HG03460 (cell line): Measurements from ENCODE around the gene PLA2G3.
"Not testable (repeated sequence)": the region's sequence is repeated elsewhere in the genome, so short reads cannot be mapped to it uniquely, and the experiment has no call there.

Source experiments
- ATAC-seq: cut with Tn5 transposase; IDR thresholded peaks from one replicate; pipeline ENCODE4 v1.9.1; 2021; ENCODE audit not compliant: unreplicated experiment

The PLA2G3 gene

GRCh38 chr22:31124811-31125465 lies 15.4 kb downstream of the PLA2G3 start:
- ATAC-seq = no peak

GRCh38 chr22:31124290-31124689 lies 16.0 kb downstream of the PLA2G3 start:
- no peak for ATAC-seq

GRCh38 chr22:31123292-31123602 lies 17.1 kb downstream of the PLA2G3 start:
- ATAC-seq = no peak

DNA sequence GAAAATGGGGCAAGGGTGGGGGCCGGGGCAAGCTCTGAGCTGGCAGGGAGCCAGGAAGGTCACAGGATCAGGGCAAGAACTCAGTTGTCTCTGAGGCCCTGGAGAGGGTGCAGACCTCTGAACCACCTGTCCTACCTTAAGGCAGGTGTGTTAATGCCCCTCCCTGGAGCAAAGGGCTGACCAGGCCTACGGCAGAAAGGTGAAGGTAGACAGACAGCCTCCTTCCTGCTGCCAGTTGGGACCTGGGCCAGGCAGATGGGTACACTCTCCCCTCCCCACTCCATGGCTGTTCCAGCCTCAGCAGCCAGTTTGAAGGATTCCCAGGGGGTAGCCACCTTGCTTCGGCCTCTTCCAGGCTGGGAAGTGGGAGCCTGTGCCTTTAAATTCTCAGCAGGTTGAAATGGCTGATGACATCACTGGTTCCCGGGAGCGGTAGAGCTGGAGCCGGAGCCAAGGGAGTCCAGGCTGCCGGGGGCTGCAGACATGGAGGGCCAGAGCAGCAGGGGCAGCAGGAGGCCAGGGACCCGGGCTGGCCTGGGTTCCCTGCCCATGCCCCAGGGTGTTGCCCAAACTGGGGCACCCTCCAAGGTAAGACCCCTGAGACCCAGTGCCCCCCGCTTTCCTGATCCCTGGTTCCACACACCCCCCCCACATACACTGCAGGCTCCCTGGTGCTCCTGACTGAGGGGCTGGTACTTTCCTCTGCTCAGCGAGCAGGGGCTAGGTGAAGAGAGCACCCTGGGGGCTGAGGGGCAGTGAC lies 17.6 kb downstream of the PLA2G3 start, which contains the start of gene INPP5J:
Gene INPP5J (plus strand): TSS at position 435 of the 760 bp plus-strand sequence. CDS start 49 bp downstream, at position 484.
- no peak for ATAC-seq

- no peak for ATAC-seq
Observed at GRCh38 chr22:31122196-31122531, 18.1 kb downstream of the PLA2G3 start.

- ATAC-seq = no peak
Observed at GRCh38 chr22:31121403-31121802, 18.9 kb downstream of the PLA2G3 start.

DNA sequence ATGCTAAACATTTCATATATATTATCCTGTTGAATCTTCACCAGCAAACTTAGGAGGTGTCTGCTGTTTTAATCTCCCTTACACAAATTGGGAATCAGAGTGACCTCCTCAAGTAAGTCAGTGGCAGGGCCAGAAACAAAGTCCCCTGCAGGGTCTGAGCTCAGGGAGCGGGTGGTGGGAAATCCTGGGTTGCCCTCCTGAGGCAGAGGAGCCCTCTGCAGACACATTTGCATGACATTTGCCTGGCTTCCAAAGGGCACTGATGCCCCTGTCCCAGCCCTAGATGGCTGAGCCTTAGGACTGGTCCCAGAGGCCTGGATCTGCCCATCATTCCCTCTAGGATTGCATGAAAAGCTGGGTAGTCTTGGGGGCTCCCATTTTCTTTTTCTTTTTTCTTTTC lies 19.7 kb downstream of the PLA2G3 start:
- no peak for ATAC-seq

GRCh38 chr22:31120230-31120629 lies 20.1 kb downstream of the PLA2G3 start:
- ATAC-seq = no peak

DNA sequence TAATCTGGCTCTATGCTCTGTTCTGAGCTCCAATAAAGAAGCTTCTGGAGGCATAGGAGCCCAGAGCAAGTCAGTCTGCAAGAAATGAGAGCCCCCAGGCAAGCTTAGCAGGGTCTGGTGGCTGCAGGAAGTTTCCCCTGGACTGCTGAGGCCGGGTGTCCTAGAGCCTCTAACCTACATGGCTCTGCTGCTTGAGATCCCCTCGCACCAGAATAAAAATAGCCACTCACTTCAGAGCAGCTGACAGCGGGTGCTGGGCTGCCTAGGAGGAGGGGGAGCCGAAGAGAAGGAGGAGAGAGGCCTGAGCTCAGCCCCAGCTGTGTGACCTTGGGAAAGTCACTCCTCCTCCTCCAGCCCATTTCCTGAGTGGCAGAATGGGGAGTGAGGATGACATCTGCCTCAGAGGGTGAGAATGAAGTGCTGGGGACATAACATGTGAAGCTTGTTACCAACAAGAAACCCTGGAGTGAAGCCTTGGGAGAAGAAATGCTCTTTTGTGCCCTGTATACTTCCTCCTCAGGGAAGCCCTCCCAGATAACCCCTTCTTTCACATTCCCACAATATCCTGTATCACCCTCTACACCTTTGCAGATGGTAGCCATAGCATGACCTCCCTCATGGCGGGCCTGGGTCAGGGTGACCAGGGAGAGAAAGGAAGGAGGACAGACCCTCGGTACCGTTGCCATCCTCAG lies 21.1 kb downstream of the PLA2G3 start:
- ATAC-seq = no peak

DNA sequence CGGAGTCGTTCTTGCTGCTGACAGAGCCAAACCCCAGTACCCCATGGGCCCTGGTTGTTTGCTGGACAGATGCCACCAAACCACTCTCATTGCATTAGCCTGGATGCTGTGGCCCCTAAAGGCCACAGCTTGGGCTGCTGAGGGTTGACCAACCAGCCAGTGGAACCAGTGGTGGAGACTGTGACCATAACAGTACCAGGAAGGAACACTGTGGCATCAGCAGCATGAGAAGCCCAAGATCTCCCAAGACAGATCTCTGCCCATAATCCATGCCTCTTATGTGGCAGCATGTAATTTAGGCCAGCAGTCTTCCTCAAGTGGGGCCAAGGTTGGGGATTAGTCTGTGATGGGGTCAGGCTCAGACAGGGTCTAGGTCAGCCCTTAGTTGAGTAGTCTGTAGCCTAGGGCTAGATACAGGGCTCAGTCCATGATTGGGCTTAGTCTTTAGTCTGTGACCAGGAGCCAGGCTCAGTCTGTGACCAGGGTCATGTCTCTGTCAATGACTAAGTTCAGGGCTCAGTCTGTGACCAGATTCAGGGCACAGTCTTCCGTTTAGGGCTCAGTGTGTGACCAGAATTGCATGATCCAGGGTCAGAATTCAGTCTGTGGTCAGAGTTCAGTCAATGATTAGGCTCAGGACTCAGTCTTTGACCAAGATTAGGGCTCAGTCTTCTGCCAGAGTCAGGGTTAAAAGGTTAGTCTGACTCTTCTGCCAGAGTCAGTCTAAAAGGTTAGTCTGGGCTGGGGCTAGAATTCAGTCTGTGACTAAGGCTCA lies 22.1 kb downstream of the PLA2G3 start:
- ATAC-seq = no peak

GRCh38 chr22:31112547-31113091 lies 27.7 kb downstream of the PLA2G3 start:
- ATAC-seq = not testable (repeated sequence)

DNA sequence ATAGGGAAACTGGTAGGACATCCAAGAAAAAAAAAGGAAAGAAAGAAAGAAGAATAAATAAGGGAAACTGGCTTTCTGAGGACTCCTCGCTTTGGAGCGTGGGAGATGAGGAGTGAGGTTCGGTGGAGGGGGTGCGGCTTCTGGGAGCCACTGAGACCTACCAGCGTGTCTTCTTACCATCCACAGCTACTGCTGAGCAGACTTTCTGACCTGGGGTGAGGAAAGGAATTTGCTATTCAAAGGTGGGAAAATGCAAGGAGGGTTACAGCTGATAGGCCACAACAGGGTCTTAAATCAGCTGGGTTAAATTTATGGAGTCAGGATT lies 32.5 kb downstream of the PLA2G3 start:
- ATAC-seq = no peak

DNA sequence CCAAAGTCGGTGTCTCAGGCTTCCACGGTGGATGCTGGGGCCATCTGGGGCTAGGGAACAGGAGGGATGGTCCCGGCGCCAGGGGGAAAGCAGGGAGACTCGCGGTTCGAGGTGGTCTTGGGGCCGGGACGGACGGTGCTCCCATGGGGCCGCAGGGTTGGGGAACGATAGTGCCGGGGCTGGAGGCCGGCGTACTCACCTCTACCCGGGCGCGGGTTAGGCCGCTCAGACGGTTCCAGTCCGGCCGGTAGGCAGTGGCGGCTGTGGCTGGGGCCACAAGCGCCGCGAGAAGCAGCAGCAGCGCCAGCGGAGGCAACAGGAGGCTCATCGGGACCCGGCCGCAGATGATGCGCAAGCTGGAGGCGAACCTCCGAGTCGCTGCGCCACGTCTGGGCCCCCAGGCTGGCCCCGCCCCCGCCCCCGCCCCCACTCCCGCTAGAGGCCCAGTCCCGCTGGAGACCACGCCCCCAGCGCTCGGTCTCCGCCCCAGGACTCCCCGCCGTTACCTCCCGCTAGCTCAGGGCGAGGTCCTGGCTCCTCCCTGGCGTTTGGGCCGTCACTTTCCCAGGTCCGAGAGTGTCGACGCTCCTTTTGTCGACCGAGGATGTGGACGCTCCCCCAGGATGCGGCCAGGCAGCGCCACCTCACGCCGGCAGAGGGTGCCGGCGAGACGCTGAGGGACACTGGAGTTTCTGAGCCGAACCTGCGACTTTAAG lies 33.0 kb downstream of the PLA2G3 start, which contains the start of gene SELENOM:
Gene SELENOM (minus strand): TSS at position 391 of the 716 bp plus-strand sequence. CDS start 63 bp downstream, at position 328.
- peak; percentile 79 for ATAC-seq

DNA sequence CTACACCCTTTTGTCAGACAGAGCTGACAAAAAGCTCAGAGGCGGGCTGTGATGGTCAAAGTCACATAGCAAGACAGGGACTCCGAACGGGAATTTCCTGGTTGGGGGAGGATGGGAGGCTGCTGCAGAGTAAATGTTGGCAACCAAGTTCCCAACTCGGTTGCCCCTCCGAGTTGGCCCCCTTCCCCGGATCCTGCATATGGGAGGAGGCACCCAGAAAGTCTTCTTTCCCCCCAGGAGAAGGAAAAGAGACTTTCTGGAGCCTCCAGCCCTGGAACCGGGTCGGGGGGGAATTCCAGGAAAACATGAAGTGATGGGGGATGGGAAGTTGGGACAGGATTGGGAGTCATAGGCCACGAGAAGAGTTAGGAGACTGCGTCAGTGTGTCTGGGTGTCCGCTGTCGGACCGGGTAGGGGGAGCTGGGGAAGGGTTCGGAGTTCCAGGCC lies 33.6 kb downstream of the PLA2G3 start:
- ATAC-seq = no peak

- ATAC-seq = no peak
Observed at GRCh38 chr22:31106001-31106571, 34.2 kb downstream of the PLA2G3 start.

GRCh38 chr22:31105282-31105929 lies 34.9 kb downstream of the PLA2G3 start:
- ATAC-seq = no peak

DNA sequence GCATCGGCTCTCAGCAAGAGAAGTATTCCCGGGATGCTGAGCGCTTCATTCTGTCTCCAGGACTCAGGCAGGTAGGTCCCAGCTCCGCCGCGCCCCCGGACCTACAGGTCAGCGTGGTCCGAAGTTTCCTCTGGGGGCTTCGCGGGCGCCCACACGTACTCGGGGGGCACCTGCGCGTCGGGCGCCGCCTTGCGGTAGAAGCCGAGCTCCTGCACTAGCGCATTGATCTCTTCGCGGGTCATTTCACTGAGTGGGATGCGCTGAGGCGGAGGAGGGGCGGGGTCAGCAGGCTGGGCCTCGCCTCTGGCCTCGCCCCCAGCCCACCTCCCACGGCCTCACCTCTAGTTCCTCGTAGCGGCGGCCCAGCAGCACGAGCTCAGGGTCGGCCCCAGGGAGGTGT lies 35.4 kb downstream of the PLA2G3 start:
- ATAC-seq = no peak

GRCh38 chr22:31103899-31104694 lies 36.2 kb downstream of the PLA2G3 start:
- ATAC-seq = no peak

- no peak for ATAC-seq
Observed at GRCh38 chr22:31103111-31103510, 37.2 kb downstream of the PLA2G3 start.
